Measurements from ENCODE around the gene CEP135. TPM values are rescaled to one million over a fixed set of nuclear protein-coding genes. Genes with fewer than 3 reads are reported as not detected.
"Not testable (repeated sequence)": the region's sequence is repeated elsewhere in the genome, so short reads cannot be mapped to it uniquely, and the experiment has no call there.

The CEP135 gene
- polyA plus RNA-seq, 4 donors = 10.8 to 26.6 (median 16.3) TPM

DNA sequence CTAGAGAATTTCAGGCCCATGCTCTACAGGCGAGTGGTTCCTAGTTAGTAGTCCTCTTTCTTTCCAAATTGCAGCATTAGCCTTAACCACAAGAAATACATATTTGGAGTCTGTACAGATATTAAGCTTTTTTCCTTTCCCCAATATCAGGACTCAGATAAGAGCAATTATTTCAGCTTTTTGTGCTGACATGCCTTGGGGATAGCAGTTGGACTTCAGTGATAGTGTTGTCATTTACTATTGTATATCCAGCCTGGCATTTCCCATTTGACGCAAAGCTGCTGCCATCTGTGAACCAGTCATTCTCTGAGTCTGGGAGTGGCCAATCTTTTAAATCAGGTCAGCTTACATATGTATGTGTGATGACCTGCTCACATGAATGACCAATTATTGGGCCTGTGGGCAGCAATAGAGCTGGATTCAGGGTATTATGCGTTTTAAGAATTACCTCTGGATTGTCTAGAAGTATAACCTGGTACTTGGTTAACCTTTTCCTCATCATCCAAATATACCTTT, 6.8 kb upstream of the CEP135 start:
- DNase-seq (ENCODE audit: low read depth in 4 of 4, low spot score in 2 of 4) = no peak

DNA sequence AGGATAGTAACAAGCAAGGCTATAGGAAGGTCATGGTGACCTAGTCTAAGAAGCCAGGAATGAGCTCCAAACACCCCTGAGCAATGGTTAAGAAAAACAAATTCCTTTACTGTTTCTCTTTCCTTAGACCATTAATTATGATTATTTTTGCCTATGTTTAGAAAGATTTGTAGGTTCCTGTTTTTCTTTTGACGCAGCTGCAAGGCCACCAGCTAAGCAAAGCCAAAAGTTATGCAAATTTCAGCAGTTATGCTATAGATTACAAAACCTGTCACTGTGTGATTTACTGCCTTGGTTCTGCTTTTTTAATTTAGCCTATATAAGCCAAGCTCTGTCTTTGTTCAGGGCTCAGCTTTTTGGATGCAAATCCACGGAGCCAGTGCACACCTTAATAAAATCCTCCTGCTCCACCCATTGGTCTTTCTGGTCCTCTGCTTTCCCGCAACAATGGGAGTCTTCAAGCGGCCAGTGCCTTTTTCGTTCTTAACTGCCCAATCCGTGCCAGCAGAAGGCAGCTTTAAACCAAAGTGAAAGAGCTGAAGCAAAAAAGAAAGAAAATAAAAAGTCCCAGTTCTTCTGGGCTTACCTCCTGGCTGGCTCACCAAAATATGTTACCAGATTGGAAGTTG, 1.4 kb upstream of the CEP135 start:
- peak in 3 of 4 donors; percentile 13 to 31 (median 29) for DNase-seq (ENCODE audit: low read depth in 4 of 4, low spot score in 2 of 4)

DNA sequence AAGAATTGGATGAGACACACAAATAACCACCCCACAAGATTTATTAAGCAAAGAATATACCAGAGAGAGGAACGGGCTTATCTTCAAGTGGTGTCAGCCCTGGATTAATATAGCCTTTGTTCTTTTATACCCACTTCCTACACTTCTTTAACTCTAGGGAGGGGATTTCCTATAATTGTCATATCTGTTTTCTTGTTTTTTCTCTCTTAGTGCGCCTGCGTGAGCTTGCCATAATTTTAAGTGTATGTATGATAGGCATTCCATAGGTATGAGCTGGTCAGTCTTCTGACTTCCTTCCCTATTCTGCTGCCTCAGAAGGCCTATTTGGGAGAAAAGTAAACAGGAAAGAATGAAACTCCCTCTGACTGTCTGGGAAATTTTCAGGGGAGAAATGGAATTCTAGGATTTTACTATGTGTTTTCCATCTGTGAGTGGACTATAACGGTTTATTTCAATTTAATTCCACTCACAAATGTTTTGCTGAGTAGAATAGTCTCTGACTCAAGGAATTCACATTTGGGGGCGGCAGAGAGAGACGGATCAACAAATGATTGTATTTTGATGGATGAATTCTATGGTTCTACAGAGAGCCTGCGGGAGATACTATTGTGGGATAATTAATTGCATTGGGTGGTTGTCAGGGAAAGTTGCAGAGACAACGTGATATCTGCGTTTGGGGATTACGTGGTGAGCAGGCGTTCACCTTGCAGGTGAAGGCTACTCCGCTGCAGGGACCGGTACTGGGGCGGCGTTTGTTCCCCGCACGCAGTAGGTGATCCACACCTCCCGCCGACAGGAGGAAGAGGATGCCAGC, 626 bp upstream of the CEP135 start:
- DNase-seq (ENCODE audit: low read depth in 4 of 4, low spot score in 2 of 4) = peak in 2 of 4 donors; percentile 14 to 41

DNA sequence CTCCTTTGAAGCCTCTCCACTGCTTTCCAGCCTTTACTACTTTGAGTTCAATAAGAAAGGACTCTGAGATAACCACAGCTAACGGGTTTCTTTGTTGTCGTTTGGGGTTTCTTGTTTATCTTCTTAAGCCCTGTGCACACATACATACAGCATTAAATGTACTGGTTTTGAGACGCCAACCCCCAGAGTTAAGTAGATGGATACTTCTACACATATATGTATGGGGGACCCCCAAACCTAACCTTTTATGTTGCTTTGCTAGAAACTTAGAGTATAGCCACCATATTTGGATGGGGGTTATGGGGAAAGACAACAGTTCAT, 697 bp downstream of the CEP135 start:
- peak in 1 of 4 donors; percentile 13 for DNase-seq (ENCODE audit: low read depth in 4 of 4, low spot score in 2 of 4)

DNA sequence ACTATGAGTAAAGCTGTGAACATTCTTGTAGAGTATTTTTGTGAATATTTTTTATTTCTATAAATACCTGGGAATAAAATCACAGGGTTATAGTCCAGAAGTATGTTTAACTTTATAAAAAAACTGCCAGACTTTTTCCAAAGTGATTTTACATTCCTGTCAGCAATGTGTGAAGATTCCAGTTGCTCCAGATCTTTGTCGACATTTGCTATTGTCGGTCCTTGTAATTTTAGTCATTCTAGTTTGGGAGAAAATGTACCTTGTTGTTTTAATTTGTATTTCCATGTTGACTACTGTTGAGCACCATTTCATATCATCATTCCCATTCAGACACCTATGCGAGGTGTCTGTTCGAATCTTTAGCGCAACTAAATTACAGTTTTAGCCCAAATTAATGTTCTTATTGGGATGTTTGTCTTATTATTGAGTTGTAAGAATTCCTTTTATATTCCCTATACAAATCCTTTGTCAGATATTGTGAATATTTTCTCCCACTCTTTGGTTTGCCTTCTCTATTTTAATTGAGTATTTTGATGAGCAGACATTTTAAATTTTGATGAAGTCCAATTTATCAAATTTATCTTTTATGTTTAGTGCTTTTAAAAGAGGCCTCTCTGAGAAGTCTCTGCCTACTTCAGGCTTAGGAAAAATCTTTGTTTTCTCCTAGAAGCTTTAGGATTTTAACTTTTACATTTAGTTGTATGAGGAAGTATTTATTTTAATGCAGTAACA, 2.6 kb downstream of the CEP135 start:
- no peak for DNase-seq (ENCODE audit: low read depth in 4 of 4, low spot score in 2 of 4)

DNA sequence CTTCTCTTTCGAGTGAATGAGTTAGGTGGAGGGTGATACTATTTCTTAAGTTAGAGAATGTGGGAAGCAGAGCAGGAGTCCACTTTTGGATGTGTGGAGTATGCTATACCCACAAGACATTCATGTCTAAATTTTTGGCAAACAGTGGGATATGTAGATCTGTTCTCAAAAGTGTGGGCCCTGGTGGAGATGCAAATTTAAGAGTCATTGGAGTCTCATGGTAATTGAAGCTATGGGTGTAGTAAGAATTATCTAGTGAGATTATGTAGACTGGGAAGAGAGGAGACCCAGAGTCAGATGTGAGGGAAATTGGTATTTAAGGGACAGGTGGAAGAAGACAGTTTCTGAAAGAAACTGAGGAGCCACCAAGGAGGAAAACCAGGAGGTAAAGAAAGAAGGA, 7.0 kb downstream of the CEP135 start:
- DNase-seq (ENCODE audit: low read depth in 4 of 4, low spot score in 2 of 4) = no peak

DNA sequence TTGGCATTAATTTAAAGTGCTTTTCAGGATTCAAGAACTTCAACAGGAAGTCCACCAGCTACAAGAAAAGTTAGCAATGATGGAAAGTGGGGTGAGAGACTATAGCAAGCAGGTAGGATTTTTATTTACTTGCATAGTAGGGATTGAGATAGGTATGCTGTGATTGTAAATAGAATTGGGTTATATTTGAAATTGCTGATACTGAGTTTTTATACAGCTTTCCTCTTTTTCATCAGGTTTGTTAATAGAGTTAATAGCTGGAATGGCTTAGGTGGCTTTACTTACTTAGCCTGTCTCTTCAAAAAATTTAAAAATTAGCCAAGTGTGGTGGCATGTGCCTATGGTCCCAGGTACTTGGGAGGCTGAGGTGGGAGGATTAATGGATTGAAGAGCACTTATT, 10.9 kb downstream of the CEP135 start:
- DNase-seq (ENCODE audit: low read depth in 4 of 4, low spot score in 2 of 4) = no peak

DNA sequence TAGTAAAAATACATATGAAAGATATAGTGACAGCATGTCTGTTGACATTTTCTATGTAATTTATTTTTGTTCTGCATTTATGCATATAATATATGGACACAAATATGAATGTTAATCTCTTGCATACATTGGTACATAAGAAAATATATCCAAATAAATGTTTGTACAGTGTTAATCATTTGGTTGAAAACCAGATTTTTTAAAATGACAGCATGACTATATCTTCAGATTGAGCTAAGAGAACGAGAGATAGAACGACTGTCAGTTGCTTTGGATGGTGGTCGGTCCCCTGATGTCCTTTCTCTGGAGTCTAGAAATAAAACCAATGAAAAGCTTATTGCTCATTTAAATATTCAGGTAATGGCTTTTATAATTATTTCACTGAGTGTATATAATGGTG, 15.3 kb downstream of the CEP135 start:
- DNase-seq (ENCODE audit: low read depth in 4 of 4, low spot score in 2 of 4) = no peak

DNA sequence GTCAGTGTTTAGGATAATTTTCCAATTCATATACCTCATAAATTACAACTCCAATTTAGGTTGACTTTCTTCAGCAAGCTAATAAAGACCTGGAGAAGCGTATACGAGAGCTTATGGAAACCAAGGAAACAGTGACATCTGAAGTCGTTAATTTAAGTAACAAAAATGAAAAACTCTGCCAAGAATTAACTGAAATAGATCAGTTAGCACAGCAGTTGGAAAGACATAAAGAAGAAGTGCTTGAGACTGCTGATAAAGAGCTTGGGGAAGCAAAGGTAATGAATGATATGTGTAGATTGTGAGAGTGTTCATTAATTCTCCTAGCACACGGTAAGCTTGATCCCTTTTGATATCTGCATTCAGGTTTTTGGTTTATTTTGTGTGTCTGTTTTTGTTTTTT, 16.8 kb downstream of the CEP135 start:
- no peak for DNase-seq (ENCODE audit: low read depth in 4 of 4, low spot score in 2 of 4)

DNA sequence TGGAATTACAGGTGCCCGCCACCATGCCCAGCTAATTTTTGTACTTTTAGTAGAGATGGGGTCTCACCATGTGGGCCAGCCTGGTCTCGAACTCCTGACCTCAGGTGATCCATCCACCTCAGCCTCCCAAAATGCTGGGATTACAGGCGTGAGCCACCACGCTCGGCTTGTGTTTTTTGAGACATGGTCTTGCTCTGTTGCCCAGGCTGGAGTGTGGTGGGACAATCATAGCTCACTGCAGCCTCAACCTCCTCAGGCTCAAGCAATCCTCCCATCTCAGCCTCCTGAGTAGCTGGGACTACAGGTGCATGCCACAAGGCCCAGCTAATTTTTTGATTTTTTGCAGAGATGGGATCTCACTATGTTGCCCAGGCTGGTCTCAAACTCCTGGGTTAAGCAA, 17.6 kb downstream of the CEP135 start:
- DNase-seq (ENCODE audit: low read depth in 4 of 4, low spot score in 2 of 4) = not testable (repeated sequence)

DNA sequence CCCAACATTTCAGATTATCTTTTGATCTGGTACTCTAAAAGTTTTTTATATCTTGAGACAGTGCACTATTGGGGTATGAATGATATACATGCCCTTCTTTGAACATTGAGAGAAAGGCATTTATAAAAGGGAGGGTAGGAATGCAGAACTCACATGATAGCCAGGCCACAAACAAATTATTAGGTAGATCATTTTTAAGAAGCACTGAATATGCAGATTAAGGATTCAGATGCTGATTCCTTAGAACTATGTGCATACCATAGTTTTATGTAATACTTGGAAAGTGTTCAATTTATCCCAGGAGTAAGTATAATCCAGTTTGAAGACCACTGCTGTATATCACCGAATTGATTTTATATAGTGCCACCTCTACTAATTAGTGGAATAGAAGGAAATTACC, 18.6 kb downstream of the CEP135 start:
- DNase-seq (ENCODE audit: low read depth in 4 of 4, low spot score in 2 of 4) = no peak

DNA sequence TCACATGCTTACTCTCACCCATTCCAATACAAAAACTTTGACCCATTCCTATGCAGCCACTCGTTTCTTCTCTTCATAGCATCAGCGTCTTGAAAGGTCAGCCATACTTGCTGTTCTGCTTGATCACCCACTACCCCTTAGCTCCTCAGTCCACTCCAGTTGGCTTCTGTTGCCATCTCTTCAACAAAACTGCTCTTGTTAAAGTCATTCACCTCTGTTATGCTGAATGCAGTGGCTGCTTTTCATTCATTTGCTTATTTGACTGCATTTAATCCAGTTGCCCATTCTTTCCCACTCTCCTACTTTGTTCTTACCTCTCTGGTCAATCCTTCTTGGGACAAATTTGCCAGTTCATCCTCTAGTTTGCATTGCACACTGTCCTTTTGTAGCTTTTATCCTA, 24.9 kb downstream of the CEP135 start:
- no peak for DNase-seq (ENCODE audit: low read depth in 4 of 4, low spot score in 2 of 4)

DNA sequence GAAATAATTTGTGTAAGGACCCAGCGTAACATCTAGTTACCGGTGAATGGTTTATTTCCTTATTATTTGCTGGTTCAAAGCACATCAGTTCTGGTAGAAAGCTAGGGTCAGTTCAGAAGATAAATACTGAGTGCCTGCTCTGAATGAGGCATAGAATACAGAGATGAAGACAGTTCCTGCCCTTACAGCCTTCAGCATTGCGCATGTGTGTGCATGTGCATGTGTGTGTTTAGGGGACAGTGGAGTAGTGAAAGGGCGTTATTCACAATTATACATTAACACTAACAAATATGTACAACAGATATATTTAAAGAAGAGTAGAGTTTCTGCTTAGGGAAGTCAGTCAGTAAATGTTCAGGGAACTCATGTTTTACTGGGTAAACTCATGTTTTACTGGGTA, 29.1 kb downstream of the CEP135 start:
- no peak for DNase-seq (ENCODE audit: low read depth in 4 of 4, low spot score in 2 of 4)

DNA sequence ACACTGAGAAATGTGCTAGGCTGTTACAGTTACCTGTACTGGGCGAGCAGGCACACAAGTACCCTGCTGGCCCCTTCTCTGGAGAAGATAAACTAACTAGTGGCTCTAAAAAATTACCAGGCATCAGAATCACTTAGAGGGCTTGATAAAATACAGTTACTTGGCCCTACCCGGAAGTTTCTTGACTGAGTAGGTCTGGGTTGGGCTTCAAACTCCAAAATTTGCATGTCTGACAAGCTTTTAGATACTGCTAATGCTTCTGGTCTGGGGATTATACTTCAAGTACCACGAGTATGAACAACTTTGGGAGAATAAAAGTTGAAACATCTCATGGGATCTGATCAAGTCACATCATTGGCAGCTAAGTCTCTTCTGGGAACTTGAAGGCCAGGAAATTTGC, 30.8 kb downstream of the CEP135 start:
- no peak for DNase-seq (ENCODE audit: low read depth in 4 of 4, low spot score in 2 of 4)

DNA sequence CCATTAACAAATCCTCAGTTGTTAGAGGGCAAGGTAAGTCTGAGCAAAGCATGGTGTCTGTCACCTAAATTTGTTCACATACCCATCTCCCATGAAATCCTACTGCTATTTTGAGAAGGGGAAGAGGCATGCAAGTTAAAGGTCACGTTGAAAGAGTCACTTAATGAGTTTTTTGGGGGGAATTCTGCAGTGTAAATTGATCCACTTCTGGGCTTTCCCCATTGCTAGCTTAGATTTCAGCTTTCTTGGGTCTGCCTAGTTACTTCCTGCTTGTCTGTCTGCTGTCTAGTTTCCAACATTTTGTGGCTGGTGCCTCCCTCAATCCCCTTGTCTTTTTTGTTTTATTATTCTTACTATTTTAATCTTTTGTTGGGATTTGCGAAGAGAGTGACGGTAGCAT, 32.0 kb downstream of the CEP135 start:
- no peak for DNase-seq (ENCODE audit: low read depth in 4 of 4, low spot score in 2 of 4)

DNA sequence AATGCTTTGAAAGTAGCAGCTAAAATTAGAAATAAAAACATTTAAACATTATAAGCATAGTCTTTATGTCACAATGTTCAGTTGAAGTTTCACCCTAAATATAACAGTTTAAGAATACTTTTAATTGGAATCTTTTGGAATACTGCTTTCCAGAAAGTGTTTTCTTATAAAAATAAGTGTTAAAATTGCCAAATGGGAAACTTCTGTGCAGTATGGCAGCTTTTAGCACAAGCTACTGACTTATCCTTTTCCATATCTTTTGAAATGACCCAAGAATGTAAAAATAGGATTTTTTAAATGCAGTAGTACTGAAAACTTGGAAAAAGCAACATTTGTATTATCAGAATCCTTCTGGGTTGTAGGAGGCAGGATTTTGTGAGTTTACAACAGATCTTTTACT, 34.2 kb downstream of the CEP135 start:
- no peak for DNase-seq (ENCODE audit: low read depth in 4 of 4, low spot score in 2 of 4)

DNA sequence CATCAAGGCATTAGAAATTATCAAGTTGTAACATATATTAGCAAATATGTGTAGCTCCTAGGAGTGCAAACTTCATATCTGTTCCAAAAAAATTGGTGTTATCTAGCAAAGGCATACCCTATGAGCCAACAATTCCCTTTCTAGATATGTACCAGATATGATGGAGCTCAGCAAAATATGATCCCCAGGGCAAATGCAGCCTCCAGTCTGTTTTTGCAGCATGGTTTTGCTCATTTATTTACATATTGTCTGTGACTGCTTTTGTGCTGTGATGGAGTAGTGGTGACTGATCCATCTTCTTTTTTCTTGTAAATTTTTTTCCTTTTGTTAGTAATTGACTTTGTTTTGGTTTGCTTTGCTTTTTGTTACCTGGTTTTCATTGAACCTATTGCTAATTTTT, 41.0 kb downstream of the CEP135 start:
- DNase-seq (ENCODE audit: low read depth in 4 of 4, low spot score in 2 of 4) = no peak

DNA sequence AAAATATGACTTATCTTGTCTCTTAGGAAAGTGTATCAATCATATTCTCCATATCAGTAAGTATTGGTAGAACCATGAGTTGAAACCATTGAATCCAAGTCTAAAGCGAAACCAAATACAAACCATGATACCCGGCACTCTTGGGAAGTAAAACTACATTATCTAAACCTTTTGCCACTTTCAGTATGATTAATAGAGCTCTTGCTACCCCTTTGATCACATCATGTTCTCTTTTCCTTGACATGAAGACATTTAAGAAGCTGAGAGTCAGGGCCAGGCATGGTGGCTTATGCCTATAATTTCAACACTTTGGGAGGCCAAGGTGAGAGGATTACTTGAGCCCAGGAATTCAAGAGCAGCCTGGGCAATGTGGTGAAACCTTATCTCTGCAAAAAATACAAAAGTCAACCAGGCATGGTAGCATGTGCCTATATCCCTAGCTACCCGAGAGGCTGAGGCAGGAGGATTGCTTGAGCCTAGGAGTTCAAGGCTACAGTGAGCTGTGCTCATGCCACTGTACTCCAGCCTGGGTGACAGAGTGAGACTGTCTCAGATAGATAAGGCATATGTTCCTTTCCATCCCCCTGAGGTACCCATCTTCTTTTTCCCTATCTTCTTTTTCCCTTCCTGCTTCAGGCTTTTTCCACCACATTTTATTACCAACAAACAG, 45.4 kb downstream of the CEP135 start:
- DNase-seq (ENCODE audit: low read depth in 4 of 4, low spot score in 2 of 4) = no peak

DNA sequence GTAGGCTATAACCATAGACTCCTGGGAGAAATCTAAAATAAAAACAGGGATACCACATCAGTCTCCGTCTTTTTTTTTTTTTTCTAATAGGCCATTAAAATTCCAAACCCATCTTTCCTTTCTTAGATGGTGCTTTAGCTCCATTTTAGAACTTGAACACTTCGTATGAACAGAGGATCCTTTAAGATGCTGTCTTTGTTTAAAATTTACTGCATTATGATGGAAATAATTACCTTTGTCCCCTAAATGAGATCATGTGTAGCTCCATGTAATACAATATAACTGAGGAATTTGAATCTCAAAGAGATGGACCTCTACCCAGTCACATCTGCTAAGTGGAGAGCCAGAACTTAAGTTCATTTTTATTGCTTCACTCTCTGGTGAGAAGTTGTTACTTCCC, 47.9 kb downstream of the CEP135 start:
- DNase-seq (ENCODE audit: low read depth in 4 of 4, low spot score in 2 of 4) = no peak

DNA sequence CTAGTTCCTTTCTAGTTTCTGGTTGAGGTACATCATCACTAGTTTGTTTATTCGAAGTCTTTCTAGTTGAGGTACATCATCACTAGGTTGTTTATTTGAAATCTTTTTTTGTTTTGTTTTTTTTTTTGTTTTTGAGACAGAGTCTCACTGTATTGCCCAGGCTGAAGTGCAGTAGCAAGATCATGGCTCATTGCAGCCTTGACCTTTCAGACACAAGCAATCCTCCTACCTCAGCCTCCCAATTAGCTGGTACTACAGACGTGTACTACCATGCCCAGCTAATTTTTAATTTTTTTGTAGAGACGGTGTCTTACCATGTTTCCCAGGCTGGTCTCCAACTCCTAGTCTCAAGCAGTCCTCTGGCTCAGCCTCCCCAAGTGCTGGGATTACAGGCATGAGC, 54.9 kb downstream of the CEP135 start:
- DNase-seq (ENCODE audit: low read depth in 4 of 4, low spot score in 2 of 4) = no peak

DNA sequence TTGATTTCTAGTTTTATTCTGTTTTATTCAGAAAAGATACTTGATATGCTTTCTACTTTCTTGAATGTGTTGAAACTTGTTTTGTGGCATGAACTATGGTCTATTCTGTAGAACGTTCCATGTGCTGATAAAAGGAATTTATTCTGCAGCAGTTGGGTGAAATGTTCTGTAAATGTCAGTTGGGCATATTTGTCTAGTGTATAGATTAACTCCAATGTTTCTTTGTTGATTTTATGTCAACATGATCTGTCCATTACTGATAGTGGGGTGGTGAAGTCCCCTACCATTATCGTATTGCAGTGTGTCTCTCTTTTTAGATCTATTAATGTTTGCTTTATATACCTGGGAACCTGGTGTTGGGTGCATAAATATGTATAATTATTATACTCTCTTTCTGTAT, 55.5 kb downstream of the CEP135 start:
- DNase-seq (ENCODE audit: low read depth in 4 of 4, low spot score in 2 of 4) = no peak
